Activated naive CD4-positive, alpha-beta T cell treated with anti-CD3 and anti-CD28 coated beads, Interleukin-2, amount 10 ng/mL, durations not matched to agents 7 days and 5 days (primary cell): ENCODE data around the gene METTL22.
A peak's percentile ranks its signal among the peaks of the same experiment; 100 is the strongest.
"Not testable (repeated sequence)": the region's sequence is repeated elsewhere in the genome, so short reads cannot be mapped to it uniquely, and the experiment has no call there.

ENCODE experiments used
- CTCF ChIA-PET: fragments of 350-600 bp; sonication (Branson Sonifier 250); formaldehyde crosslinking; loops from one replicate; lab custom pipeline; 2021; ENCODE audit warnings: antibody characterized with exemption; lab: Charles Lee
- DNase-seq: peaks from one replicate; pipeline ENCODE4 v3.0.0-alpha.2; 2020
- H3K27ac Mint-ChIP-seq: one replicate; pipeline ENCODE4 v1.8.0; 2021; ENCODE audit warnings: mild to moderate bottlenecking, moderate library complexity, mixed read lengths
- H3K27me3 Mint-ChIP-seq: one replicate; pipeline ENCODE4 v1.8.0; 2021; ENCODE audit warnings: mild to moderate bottlenecking, mixed read lengths
- H3K36me3 Mint-ChIP-seq: one replicate; pipeline ENCODE4 v1.8.0; 2021; ENCODE audit warnings: mixed read lengths
- H3K4me1 Mint-ChIP-seq: one replicate; pipeline ENCODE4 v1.8.0; 2021; ENCODE audit warnings: mixed read lengths
- H3K4me3 Mint-ChIP-seq: one replicate; pipeline ENCODE4 v1.8.0; 2021; ENCODE audit warnings: mild to moderate bottlenecking, moderate library complexity, mixed read lengths
- H3K9me3 Mint-ChIP-seq: one replicate; pipeline ENCODE4 v1.8.0; 2021; ENCODE audit warnings: mixed read lengths

METTL22 gene

GRCh38 chr16:8649829-8650554, 28.5 kb downstream of the METTL22 start:
- no peak for DNase-seq
- no peak overlapping the region for H3K4me3 Mint-ChIP-seq
- H3K36me3 Mint-ChIP-seq, result peaks cover 21% of the 10 kb centered on the region
- no peak overlapping the region for H3K27ac Mint-ChIP-seq
- peaks cover 6% of the 10 kb centered on the region for H3K4me1 Mint-ChIP-seq
- CTCF ChIA-PET, result interaction anchor here (1.2 kb wide), 1 partner anchor 17 kb away, joined by 3 read pairs; no protein-coding TSS in a partner anchor
- H3K9me3 Mint-ChIP-seq, result no peaks in the 10 kb centered on the region
- H3K27me3 Mint-ChIP-seq, result no peaks in the 10 kb centered on the region

- H3K27me3 Mint-ChIP-seq, H3K4me1 Mint-ChIP-seq, DNase-seq, H3K4me3 Mint-ChIP-seq, H3K27ac Mint-ChIP-seq, H3K9me3 Mint-ChIP-seq, H3K36me3 Mint-ChIP-seq: not testable (repeated sequence)
- CTCF ChIA-PET, result interaction anchor here (0.6 to 1.1 kb wide), 4 partner anchors 79 to 230 kb away, joined by 3 to 4 read pairs (median 4); partner anchors contain the start of gene LITAFD
Observed at GRCh38 chr16:8651958-8652357, 30.5 kb downstream of the METTL22 start.

GRCh38 chr16:8655184-8655717, 33.8 kb downstream of the METTL22 start:
- Mint-ChIP-seq H3K27ac (no peak overlapping the region), H3K4me3 (no peak overlapping the region), H3K4me1 (no peaks in the 10 kb centered on the region), H3K27me3 (no peaks in the 10 kb centered on the region), H3K36me3 (no peaks in the 10 kb centered on the region), H3K9me3 (no peaks in the 10 kb centered on the region)
- DNase-seq, result peak; percentile 62
- CTCF ChIA-PET, result interaction anchor here (1.1 to 2.4 kb wide), 9 partner anchors 10 to 136 kb away, joined by 3 to 20 read pairs (median 4); no protein-coding TSS in a partner anchor

- H3K4me3 Mint-ChIP-seq, result no peak overlapping the region
- no peaks in the 10 kb centered on the region for H3K27me3 Mint-ChIP-seq
- CTCF ChIA-PET, result interaction anchor here (0.7 to 1.2 kb wide), 5 partner anchors 11 to 225 kb away, joined by 3 to 4 read pairs (median 3); no protein-coding TSS in a partner anchor
- no peaks in the 10 kb centered on the region for H3K9me3 Mint-ChIP-seq
- H3K27ac Mint-ChIP-seq, result no peak overlapping the region
- no peak for DNase-seq
- H3K4me1 Mint-ChIP-seq, result no peaks in the 10 kb centered on the region
- no peaks in the 10 kb centered on the region for H3K36me3 Mint-ChIP-seq
Observed at GRCh38 chr16:8656376-8656775, 34.9 kb downstream of the METTL22 start.

- no peak overlapping the region for H3K4me3 Mint-ChIP-seq
- no peaks in the 10 kb centered on the region for H3K27me3 Mint-ChIP-seq
- peak; percentile 72 for DNase-seq
- H3K4me1 Mint-ChIP-seq, result no peaks in the 10 kb centered on the region
- no peaks in the 10 kb centered on the region for H3K36me3 Mint-ChIP-seq
- CTCF ChIA-PET, result interaction anchor here (1.0 to 5.6 kb wide), 2 partner anchors 93 to 221 kb away, joined by 3 to 55 read pairs; partner anchors contain the start of gene LITAFD
- no peaks in the 10 kb centered on the region for H3K9me3 Mint-ChIP-seq
- H3K27ac Mint-ChIP-seq, result no peak overlapping the region
Observed at GRCh38 chr16:8660841-8661301, 39.4 kb downstream of the METTL22 start.

GRCh38 chr16:8661703-8662102, 40.2 kb downstream of the METTL22 start:
- Mint-ChIP-seq H3K4me3 (no peak overlapping the region), H3K27ac (no peak overlapping the region), H3K4me1 (no peaks in the 10 kb centered on the region), H3K27me3 (no peaks in the 10 kb centered on the region), H3K9me3 (no peaks in the 10 kb centered on the region), H3K36me3 (no peaks in the 10 kb centered on the region)
- DNase-seq, result no peak
- CTCF ChIA-PET, result interaction anchor here (1.2 to 5.6 kb wide), 2 partner anchors 42 to 220 kb away, joined by 3 to 55 read pairs; partner anchors contain the start of gene LITAFD

GRCh38 chr16:8663192-8664089, 41.9 kb downstream of the METTL22 start:
- CTCF ChIA-PET, result interaction anchor here (5.6 kb wide), 1 partner anchor 218 kb away, joined by 55 read pairs; the partner anchor contains the start of gene LITAFD
- Mint-ChIP-seq H3K4me1 (no peaks in the 10 kb centered on the region), H3K4me3 (no peak overlapping the region), H3K36me3 (no peaks in the 10 kb centered on the region), H3K27ac (no peak overlapping the region), H3K27me3 (no peaks in the 10 kb centered on the region), H3K9me3 (no peaks in the 10 kb centered on the region)
- DNase-seq, result no peak

- no peak overlapping the region for H3K27ac Mint-ChIP-seq
Observed at GRCh38 chr16:8665529-8665928, 44.0 kb downstream of the METTL22 start.

GRCh38 chr16:8667492-8667891, 46.0 kb downstream of the METTL22 start:
- CTCF ChIA-PET, result interaction anchor here (1.1 kb wide), 2 partner anchors 11 to 12 kb away, joined by 3 to 4 read pairs; no protein-coding TSS in a partner anchor
- H3K9me3 Mint-ChIP-seq, result no peaks in the 10 kb centered on the region
- H3K27me3 Mint-ChIP-seq, result no peaks in the 10 kb centered on the region
- no peaks in the 10 kb centered on the region for H3K36me3 Mint-ChIP-seq
- no peaks in the 10 kb centered on the region for H3K4me1 Mint-ChIP-seq
- no peak for DNase-seq
- H3K27ac Mint-ChIP-seq, result no peak overlapping the region
- no peak overlapping the region for H3K4me3 Mint-ChIP-seq

More at GRCh38 chr16:8665529-8665928, 44.0 kb downstream of the METTL22 start:
- H3K36me3 Mint-ChIP-seq, result no peaks in the 10 kb centered on the region
- CTCF ChIA-PET, result no interaction called here
- no peaks in the 10 kb centered on the region for H3K27me3 Mint-ChIP-seq
- no peak for DNase-seq
- H3K9me3 Mint-ChIP-seq, result no peaks in the 10 kb centered on the region
- no peaks in the 10 kb centered on the region for H3K4me1 Mint-ChIP-seq
- no peak overlapping the region for H3K4me3 Mint-ChIP-seq

GRCh38 chr16:8668113-8668512, 46.6 kb downstream of the METTL22 start:
- H3K27me3 Mint-ChIP-seq, result no peaks in the 10 kb centered on the region
- no peaks in the 10 kb centered on the region for H3K9me3 Mint-ChIP-seq
- no peak overlapping the region for H3K27ac Mint-ChIP-seq
- H3K4me3 Mint-ChIP-seq, result no peak overlapping the region
- DNase-seq, result no peak
- no peaks in the 10 kb centered on the region for H3K36me3 Mint-ChIP-seq
- H3K4me1 Mint-ChIP-seq, result no peaks in the 10 kb centered on the region
- CTCF ChIA-PET, result interaction anchor here (1.1 kb wide), 2 partner anchors 12 to 13 kb away, joined by 3 to 4 read pairs; no protein-coding TSS in a partner anchor

GRCh38 chr16:8669481-8669880, 48.0 kb downstream of the METTL22 start:
- H3K4me3 Mint-ChIP-seq, result no peak overlapping the region
- H3K27me3 Mint-ChIP-seq, result peaks cover 9% of the 10 kb centered on the region
- no peaks in the 10 kb centered on the region for H3K36me3 Mint-ChIP-seq
- no peak for DNase-seq
- CTCF ChIA-PET, result interaction anchor here (1.1 to 1.8 kb wide), 2 partner anchors 12 to 210 kb away, joined by 4 to 6 read pairs; no protein-coding TSS in a partner anchor
- no peaks in the 10 kb centered on the region for H3K9me3 Mint-ChIP-seq
- peaks cover 6% of the 10 kb centered on the region for H3K4me1 Mint-ChIP-seq
- H3K27ac Mint-ChIP-seq, result no peak overlapping the region

GRCh38 chr16:8670014-8670560, 48.6 kb downstream of the METTL22 start:
- DNase-seq, result no peak
- Mint-ChIP-seq H3K36me3 (no peaks in the 10 kb centered on the region), H3K4me3 (no peak overlapping the region), H3K27me3 (peaks cover 15% of the 10 kb centered on the region), H3K9me3 (no peaks in the 10 kb centered on the region), H3K4me1 (peaks cover 10% of the 10 kb centered on the region), H3K27ac (no peak overlapping the region)
- CTCF ChIA-PET, result interaction anchor here (1.8 kb wide), 1 partner anchor 209 kb away, joined by 6 read pairs; no protein-coding TSS in a partner anchor

GRCh38 chr16:8673611-8674412, 52.3 kb downstream of the METTL22 start:
- Mint-ChIP-seq H3K27ac (no peak overlapping the region), H3K27me3 (peaks cover 37% of the 10 kb centered on the region), H3K36me3 (no peaks in the 10 kb centered on the region), H3K9me3 (no peaks in the 10 kb centered on the region), H3K4me1 (peaks cover 20% of the 10 kb centered on the region), H3K4me3 (peak overlapping the region; percentile 85)
- CTCF ChIA-PET, result no interaction called here
- DNase-seq, result no peak
